ENCODE results near the gene FEZF2. TPM values are rescaled to one million over a fixed set of nuclear protein-coding genes. Genes with fewer than 3 reads are reported as not detected.

The FEZF2 gene
- total RNA-seq (2021) (not detected in 3 replicates), Bru-seq, nascent RNA (not detected)
- long read RNA-seq, experiment 1: 0 reads
- long read RNA-seq, experiment 2: 0 reads
- long read RNA-seq, experiment 3: 0 reads

DNA sequence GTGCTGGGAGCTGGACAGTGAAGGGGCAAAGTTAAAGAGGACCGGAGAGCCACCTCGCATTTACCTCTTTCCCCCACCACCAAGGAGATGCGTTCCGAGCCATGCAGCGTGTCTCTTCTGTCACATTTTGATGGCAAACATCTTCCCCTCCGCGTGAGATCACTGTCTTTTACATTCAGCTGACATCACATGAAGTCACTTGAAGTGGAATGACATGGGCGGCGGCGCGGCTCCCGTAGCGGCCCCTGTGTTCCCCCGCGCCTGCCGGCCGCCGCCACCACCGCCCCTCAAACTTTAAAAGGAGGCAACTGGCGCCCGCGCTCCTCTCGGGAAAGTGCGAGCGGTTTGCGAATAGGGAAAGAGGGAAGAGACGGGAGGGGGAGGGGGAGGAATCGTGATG lies at the start of gene FEZF2:
TSS of gene FEZF2 (minus strand) at position 336 of the 400 bp plus-strand sequence. CDS start 682 bp downstream, outside the sequence.
- CTCF ChIA-PET: interaction anchor here (0.6 kb wide), 1 partner anchor 31 kb away, joined by 7 read pairs; no protein-coding TSS in a partner anchor
- peaks cover 76% of the 10 kb centered on the region for H3K4me1 Mint-ChIP-seq
- POLR2A ChIA-PET: no interaction called here
- H3K36me3 Mint-ChIP-seq: peaks cover 2% of the 10 kb centered on the region
- TF ChIP-seq CREM (CRISPR knock-in tag; IDR thresholded peaks at IDR 0.05) (no peak), MYBL2 (CRISPR knock-in tag; IDR thresholded peaks at IDR 0.05) (no peak), ELF4 (CRISPR knock-in tag; IDR thresholded peaks at IDR 0.05; ENCODE audit: low read depth) (no peak), NR1H2 (CRISPR knock-in tag; IDR thresholded peaks at IDR 0.05) (no peak), FOXK1 (CRISPR knock-in tag; IDR thresholded peaks at IDR 0.05) (no peak), OVOL2 (CRISPR knock-in tag; IDR thresholded peaks at IDR 0.05; ENCODE audit: borderline replicate concordance) (no peak), ZNF263 (CRISPR knock-in tag; IDR thresholded peaks at IDR 0.05; ENCODE audit: low read depth) (no peak), EMX1 (CRISPR knock-in tag; IDR thresholded peaks at IDR 0.05) (no peak), ZBTB21 (CRISPR knock-in tag; IDR thresholded peaks at IDR 0.05; ENCODE audit: borderline replicate concordance) (no peak), JUN (CRISPR knock-in tag; IDR thresholded peaks at IDR 0.05) (no peak), ATF6 (CRISPR knock-in tag; IDR thresholded peaks at IDR 0.05) (no peak), TEAD1 (CRISPR knock-in tag; IDR thresholded peaks at IDR 0.05) (no peak), ZNF532 (CRISPR knock-in tag; IDR thresholded peaks at IDR 0.05; ENCODE audit: borderline replicate concordance) (no peak)
- TF ChIP-seq, protein P1, sequence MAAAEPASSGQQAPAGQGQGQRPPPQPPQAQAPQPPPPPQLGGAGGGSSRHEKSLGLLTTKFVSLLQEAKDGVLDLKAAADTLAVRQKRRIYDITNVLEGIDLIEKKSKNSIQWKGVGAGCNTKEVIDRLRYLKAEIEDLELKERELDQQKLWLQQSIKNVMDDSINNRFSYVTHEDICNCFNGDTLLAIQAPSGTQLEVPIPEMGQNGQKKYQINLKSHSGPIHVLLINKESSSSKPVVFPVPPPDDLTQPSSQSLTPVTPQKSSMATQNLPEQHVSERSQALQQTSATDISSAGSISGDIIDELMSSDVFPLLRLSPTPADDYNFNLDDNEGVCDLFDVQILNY (CRISPR knock-in tag; IDR thresholded peaks at IDR 0.05): no peak
- TF ChIP-seq, protein P2, sequence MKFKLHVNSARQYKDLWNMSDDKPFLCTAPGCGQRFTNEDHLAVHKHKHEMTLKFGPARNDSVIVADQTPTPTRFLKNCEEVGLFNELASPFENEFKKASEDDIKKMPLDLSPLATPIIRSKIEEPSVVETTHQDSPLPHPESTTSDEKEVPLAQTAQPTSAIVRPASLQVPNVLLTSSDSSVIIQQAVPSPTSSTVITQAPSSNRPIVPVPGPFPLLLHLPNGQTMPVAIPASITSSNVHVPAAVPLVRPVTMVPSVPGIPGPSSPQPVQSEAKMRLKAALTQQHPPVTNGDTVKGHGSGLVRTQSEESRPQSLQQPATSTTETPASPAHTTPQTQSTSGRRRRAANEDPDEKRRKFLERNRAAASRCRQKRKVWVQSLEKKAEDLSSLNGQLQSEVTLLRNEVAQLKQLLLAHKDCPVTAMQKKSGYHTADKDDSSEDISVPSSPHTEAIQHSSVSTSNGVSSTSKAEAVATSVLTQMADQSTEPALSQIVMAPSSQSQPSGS (CRISPR knock-in tag; IDR thresholded peaks at IDR 0.05; ENCODE audit: borderline replicate concordance, low read depth): no peak
- TF ChIP-seq, protein P3, sequence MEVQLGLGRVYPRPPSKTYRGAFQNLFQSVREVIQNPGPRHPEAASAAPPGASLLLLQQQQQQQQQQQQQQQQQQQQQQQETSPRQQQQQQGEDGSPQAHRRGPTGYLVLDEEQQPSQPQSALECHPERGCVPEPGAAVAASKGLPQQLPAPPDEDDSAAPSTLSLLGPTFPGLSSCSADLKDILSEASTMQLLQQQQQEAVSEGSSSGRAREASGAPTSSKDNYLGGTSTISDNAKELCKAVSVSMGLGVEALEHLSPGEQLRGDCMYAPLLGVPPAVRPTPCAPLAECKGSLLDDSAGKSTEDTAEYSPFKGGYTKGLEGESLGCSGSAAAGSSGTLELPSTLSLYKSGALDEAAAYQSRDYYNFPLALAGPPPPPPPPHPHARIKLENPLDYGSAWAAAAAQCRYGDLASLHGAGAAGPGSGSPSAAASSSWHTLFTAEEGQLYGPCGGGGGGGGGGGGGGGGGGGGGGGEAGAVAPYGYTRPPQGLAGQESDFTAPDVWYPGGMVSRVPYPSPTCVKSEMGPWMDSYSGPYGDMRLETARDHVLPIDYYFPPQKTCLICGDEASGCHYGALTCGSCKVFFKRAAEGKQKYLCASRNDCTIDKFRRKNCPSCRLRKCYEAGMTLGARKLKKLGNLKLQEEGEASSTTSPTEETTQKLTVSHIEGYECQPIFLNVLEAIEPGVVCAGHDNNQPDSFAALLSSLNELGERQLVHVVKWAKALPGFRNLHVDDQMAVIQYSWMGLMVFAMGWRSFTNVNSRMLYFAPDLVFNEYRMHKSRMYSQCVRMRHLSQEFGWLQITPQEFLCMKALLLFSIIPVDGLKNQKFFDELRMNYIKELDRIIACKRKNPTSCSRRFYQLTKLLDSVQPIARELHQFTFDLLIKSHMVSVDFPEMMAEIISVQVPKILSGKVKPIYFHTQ (CRISPR knock-in tag; IDR thresholded peaks at IDR 0.05): no peak
- H3K9me3 Mint-ChIP-seq: no peaks in the 10 kb centered on the region
- H3K4me3 Mint-ChIP-seq: peak within 1 kb of the TSS; percentile 64
- ATAC-seq (no peak), DNase-seq (ENCODE audit: low spot score) (peak; percentile 70)
- peaks cover 100% of the 10 kb centered on the region for H3K27me3 Mint-ChIP-seq (ENCODE audit: low read depth)
- no peak within 1 kb of the TSS for H3K27ac Mint-ChIP-seq

All from WTC11 (cell line).